ENCODE data around the gene TMED3. TPM values are rescaled to one million over a fixed set of nuclear protein-coding genes. Genes with fewer than 3 reads are reported as not detected.

TMED3 gene
- total and polyA plus RNA-seq, 8 donors = 53.9 to 80.5 (median 56.6) TPM

DNA sequence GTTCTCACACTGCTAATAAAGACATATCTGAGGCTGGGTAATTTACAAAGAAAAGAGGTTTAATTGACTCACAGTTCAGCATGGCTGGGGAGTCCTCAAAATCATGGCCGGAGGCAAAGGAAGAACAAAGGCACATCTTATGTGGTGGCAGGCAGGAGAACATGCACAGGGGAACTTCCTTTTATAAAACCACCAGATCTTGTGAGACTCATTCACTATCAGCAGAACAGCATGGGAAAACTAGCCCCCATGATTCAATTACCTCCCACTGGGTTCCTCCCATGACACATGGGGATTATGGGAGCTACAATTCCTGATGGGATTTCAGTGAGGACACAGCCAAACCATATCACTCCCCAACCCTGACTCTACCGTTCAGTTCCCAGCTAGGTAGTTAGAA, 61.5 kb downstream of the TMED3 start:
- intact Hi-C loops (cut with DNase I) = no loop called here

More for the DNA sequence above, 61.5 kb downstream of the TMED3 start:
- H3K27ac ChIP-seq = no peak overlapping the region
- ATAC-seq (no peak), DNase-seq (no peak)
- H3K36me3 ChIP-seq = no peaks in the 10 kb centered on the region
- H3K4me3 ChIP-seq = no peak overlapping the region
- H3K4me1 ChIP-seq = no peaks in the 10 kb centered on the region
- H3K9me3 ChIP-seq = no peaks in the 10 kb centered on the region
- H3K27me3 ChIP-seq = no peaks in the 10 kb centered on the region
- TF ChIP-seq, protein P1, sequence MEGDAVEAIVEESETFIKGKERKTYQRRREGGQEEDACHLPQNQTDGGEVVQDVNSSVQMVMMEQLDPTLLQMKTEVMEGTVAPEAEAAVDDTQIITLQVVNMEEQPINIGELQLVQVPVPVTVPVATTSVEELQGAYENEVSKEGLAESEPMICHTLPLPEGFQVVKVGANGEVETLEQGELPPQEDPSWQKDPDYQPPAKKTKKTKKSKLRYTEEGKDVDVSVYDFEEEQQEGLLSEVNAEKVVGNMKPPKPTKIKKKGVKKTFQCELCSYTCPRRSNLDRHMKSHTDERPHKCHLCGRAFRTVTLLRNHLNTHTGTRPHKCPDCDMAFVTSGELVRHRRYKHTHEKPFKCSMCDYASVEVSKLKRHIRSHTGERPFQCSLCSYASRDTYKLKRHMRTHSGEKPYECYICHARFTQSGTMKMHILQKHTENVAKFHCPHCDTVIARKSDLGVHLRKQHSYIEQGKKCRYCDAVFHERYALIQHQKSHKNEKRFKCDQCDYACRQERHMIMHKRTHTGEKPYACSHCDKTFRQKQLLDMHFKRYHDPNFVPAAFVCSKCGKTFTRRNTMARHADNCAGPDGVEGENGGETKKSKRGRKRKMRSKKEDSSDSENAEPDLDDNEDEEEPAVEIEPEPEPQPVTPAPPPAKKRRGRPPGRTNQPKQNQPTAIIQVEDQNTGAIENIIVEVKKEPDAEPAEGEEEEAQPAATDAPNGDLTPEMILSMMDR (IDR thresholded peaks at IDR 0.05) = no peak

Other genes starting within 250 kb of the TMED3 start
- 10 to 100 TPM; 24.0 to 63.2 TPM for gene RASGRF1, start 220.3 kb upstream of the TMED3 start, total RNA-seq
- 10 to 100 TPM in 5 of 6 donors, 1 to 10 TPM in 1; 5.9 to 45.0 (median 26.0) TPM for gene RASGRF1, start 220.3 kb upstream of the TMED3 start, polyA plus RNA-seq (ENCODE audit: insufficient read length in 6 of 6)
- gene ANKRD34C, start 28.4 kb upstream of the TMED3 start, total RNA-seq = not detected
- gene ANKRD34C, start 28.4 kb upstream of the TMED3 start, polyA plus RNA-seq (ENCODE audit: insufficient read length in 6 of 6) = under 1 TPM in 1 of 6 donors, not detected in 5; 0.03 TPM
- under 1 TPM; 0.50 to 0.58 TPM for gene MINAR1, start 121.2 kb downstream of the TMED3 start, total RNA-seq
- gene MINAR1, start 121.2 kb downstream of the TMED3 start, polyA plus RNA-seq (ENCODE audit: insufficient read length in 6 of 6) = 1 to 10 TPM in 1 of 6 donors, under 1 TPM in 5; 0.51 to 1.0 (median 0.81) TPM